ENCODE results near the gene NAALADL2.

DNA sequence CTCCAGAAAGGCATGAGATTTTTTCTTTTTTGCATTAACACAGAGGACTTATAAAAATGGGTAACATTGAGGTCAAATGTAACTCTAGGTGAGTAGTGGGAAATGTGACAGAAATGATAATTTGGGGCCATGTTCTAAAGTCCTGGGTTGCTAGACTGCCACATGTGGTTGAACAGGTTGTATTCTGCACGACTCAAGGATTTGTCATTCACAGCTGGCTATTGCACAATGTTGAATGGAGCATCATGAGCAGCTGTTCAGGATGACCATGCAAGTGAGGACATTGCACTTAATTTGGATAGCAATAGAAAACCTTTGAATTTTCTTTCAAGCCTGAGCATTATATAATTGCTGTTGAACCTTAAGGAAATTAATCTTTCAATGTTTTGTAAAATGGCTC is 396.6 kb downstream of the NAALADL2 start:
- TF ChIP-seq MXI1 (IDR thresholded peaks at IDR 0.05; ENCODE audit: borderline replicate concordance, low read depth, low read length) (no peak), ELF1 (CRISPR knock-in tag; IDR thresholded peaks at IDR 0.05) (no peak), REST (IDR thresholded peaks at IDR 0.05; ENCODE audit: borderline replicate concordance in 1 of 2, low read depth in 1 of 2, low read length in 2 of 2) (no peak), MYPOP (CRISPR knock-in tag; IDR thresholded peaks at IDR 0.05) (no peak), POLR2A (IDR thresholded peaks at IDR 0.05; ENCODE audit: insufficient read depth in 1 of 2, low read depth in 2 of 2, low read length in 2 of 2) (no peak), PHB2 (IDR thresholded peaks at IDR 0.05; ENCODE audit: partially characterized antibody) (no peak)
